HCT116 (cell line): ENCODE measurements around the gene CLDN14.

Experiments
- CBX3 ChIP-seq: IDR thresholded peaks from 2 replicates; pipeline ENCODE4 v1.6.1; 2012; ENCODE audit warnings: low read depth
- CEBPB ChIP-seq: IDR thresholded peaks from 2 replicates; pipeline ENCODE4 v1.6.1; 2012; ENCODE audit warnings: low read depth
- EGR1 ChIP-seq: IDR thresholded peaks from 2 replicates; pipeline ENCODE4 v1.6.1; 2012; ENCODE audit warnings: low read depth
- EZH2 ChIP-seq: fragments of 200-600 bp; sonication (generic); IDR thresholded peaks from 2 replicates; pipeline ENCODE4 v1.6.1; 2017; ENCODE audit warnings: antibody characterized with exemption, mixed run types
- EZH2phosphoT487 ChIP-seq: fragments of 200-600 bp; IDR thresholded peaks from 2 replicates; pipeline ENCODE4 v1.6.1; 2018; ENCODE audit warnings: antibody characterized with exemption, borderline replicate concordance
- FOSL1 ChIP-seq: IDR thresholded peaks from 2 replicates; pipeline ENCODE4 v1.6.1; 2012; ENCODE audit warnings: low read depth
- POLR2A ChIP-seq: IDR thresholded peaks from 2 replicates; pipeline ENCODE4 v1.7.0; 2011; ENCODE audit warnings: borderline replicate concordance; ENCODE audit not compliant: insufficient read depth, insufficient read length; ENCODE audit errors: extremely low read depth
- POLR2AphosphoS5 ChIP-seq: IDR thresholded peaks from 2 replicates; pipeline ENCODE4 v1.6.1; 2011; ENCODE audit warnings: mild to moderate bottlenecking, low read depth, low read length, moderate library complexity
- SP1 ChIP-seq: IDR thresholded peaks from 2 replicates; pipeline ENCODE4 v1.6.1; 2012; ENCODE audit warnings: low read depth
- SRF ChIP-seq: IDR thresholded peaks from 2 replicates; pipeline ENCODE4 v1.6.1; 2012; ENCODE audit warnings: low read depth
- TCF7L2 ChIP-seq: IDR thresholded peaks from 2 replicates; pipeline ENCODE4 v1.7.0; 2011; ENCODE audit warnings: borderline replicate concordance, inconsistent platforms; ENCODE audit not compliant: insufficient read depth, insufficient read length; ENCODE audit errors: extremely low read depth
- TF ChIP-seq, protein P1 (sequence below): IDR thresholded peaks from 2 replicates; pipeline ENCODE4 v1.6.1; 2012
- TF ChIP-seq, protein P2 (sequence below), 3 experiments: fragments of 200-600 bp in 1 of 3; sonication (generic) in 1 of 3; IDR thresholded peaks in 2 of 3; conservative IDR thresholded peaks in 1 of 3; 2 replicates each; pipeline ENCODE4 v1.5.1; 2012 to 2017; ENCODE audit warnings: low read depth in 2 of 3, low read length in 2 of 3, antibody characterized with exemption in 1 of 3, borderline replicate concordance in 1 of 3, control low read depth in 1 of 3, mild to moderate bottlenecking in 1 of 3, mixed read lengths in 1 of 3, mixed run types in 1 of 3, moderate library complexity in 1 of 3; ENCODE audit not compliant: insufficient read depth in 1 of 3

DNA sequence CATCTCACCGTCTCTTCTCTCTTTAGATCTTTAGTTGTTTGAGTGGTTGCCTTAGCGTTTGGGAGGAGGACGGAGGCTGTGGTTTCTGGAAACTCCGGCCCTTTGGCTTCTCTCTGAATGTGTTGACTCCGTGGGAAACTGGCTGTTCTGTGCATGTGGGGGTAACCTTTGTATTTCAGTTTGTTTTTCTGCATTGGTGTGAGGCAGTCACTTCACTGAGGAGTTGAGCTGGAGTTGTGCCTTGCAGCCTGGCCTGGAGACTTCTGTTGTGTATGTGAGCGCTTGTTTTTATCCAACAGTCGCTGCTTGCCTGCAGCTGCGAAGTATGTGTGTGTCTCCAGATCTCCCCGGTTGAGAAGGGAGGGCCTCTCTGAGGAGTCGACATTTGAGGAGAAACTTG lies 33.6 kb downstream of the CLDN14 start:
- no peak for TF ChIP-seq POLR2A
- TF ChIP-seq, protein P1, sequence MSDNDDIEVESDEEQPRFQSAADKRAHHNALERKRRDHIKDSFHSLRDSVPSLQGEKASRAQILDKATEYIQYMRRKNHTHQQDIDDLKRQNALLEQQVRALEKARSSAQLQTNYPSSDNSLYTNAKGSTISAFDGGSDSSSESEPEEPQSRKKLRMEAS = no peak
- TF ChIP-seq TCF7L2 = no peak
- TF ChIP-seq, protein P2, sequence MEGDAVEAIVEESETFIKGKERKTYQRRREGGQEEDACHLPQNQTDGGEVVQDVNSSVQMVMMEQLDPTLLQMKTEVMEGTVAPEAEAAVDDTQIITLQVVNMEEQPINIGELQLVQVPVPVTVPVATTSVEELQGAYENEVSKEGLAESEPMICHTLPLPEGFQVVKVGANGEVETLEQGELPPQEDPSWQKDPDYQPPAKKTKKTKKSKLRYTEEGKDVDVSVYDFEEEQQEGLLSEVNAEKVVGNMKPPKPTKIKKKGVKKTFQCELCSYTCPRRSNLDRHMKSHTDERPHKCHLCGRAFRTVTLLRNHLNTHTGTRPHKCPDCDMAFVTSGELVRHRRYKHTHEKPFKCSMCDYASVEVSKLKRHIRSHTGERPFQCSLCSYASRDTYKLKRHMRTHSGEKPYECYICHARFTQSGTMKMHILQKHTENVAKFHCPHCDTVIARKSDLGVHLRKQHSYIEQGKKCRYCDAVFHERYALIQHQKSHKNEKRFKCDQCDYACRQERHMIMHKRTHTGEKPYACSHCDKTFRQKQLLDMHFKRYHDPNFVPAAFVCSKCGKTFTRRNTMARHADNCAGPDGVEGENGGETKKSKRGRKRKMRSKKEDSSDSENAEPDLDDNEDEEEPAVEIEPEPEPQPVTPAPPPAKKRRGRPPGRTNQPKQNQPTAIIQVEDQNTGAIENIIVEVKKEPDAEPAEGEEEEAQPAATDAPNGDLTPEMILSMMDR (IDR thresholded peaks at IDR 0.05 in 2 of 3, conservative IDR thresholded peaks at IDR 0.05 in 1 of 3; ENCODE audit: borderline replicate concordance in 1 of 3, insufficient read depth in 1 of 3, low read depth in 2 of 3, low read length in 2 of 3) = no peak
- no peak for TF ChIP-seq EZH2
- TF ChIP-seq SP1 = no peak
- TF ChIP-seq EGR1 = no peak
- no peak for TF ChIP-seq CBX3
- TF ChIP-seq CEBPB = no peak
- no peak for TF ChIP-seq SRF
- TF ChIP-seq EZH2phosphoT487 = no peak
- no peak for TF ChIP-seq FOSL1
- no peak for TF ChIP-seq POLR2AphosphoS5
